CD4-positive, alpha-beta memory T cell (primary cell): ENCODE measurements around the gene AGAP1. TPM values are rescaled to one million over a fixed set of nuclear protein-coding genes. Genes with fewer than 3 reads are reported as not detected.

ENCODE experiments used
- CTCF ChIA-PET: fragments of 350-600 bp; sonication (Branson Sonifier 250); formaldehyde crosslinking; loops from one replicate; lab custom pipeline; 2021; ENCODE audit warnings: inconsistent platforms; ENCODE audit not compliant: partially characterized antibody; lab: Charles Lee
- POLR2A ChIA-PET: fragments of 350-600 bp; sonication (Branson Sonifier 250); formaldehyde crosslinking; loops from one replicate; lab custom pipeline; 2021; ENCODE audit not compliant: partially characterized antibody; lab: Charles Lee
- DNase-seq, 5 donors: peaks; one replicate each; pipeline versions ENCODE4 v3.0.0 to v3.0.0-alpha.2; 2020 to 2022; ENCODE audit warnings: mixed read lengths in 1 of 5
- H3K27ac ChIP-seq: one replicate; pipeline ENCODE4 v1.7.0; 2013; ENCODE audit warnings: low read depth, low read length
- H3K27me3 ChIP-seq: 2 replicates; pipeline ENCODE4 v1.7.0; 2013; ENCODE audit warnings: mild to moderate bottlenecking, low read length, moderate library complexity; ENCODE audit not compliant: insufficient read depth
- H3K36me3 ChIP-seq: 2 replicates; pipeline ENCODE4 v1.7.0; 2013; ENCODE audit warnings: mild to moderate bottlenecking, low read length, moderate library complexity; ENCODE audit not compliant: insufficient read depth
- H3K4me1 ChIP-seq: 2 replicates; pipeline ENCODE4 v1.7.0; 2013; ENCODE audit warnings: mild to moderate bottlenecking, low read length, moderate library complexity; ENCODE audit not compliant: insufficient read depth
- H3K4me3 ChIP-seq, 2 donors: one replicate each; pipeline ENCODE4 v1.7.0; 2013; ENCODE audit warnings: low read length in 2 of 2, mild to moderate bottlenecking in 1 of 2
- H3K9me3 ChIP-seq, 2 donors: one replicate each; pipeline ENCODE4 v1.7.0; 2013; ENCODE audit warnings: low read length in 2 of 2, control low read depth in 1 of 2; ENCODE audit not compliant: control insufficient read depth in 1 of 2
- H3K27ac Mint-ChIP-seq, 7 donors: one replicate each; pipeline ENCODE4 v1.8.0; 2020 to 2021; ENCODE audit warnings: mixed read lengths in 7 of 7, mild to moderate bottlenecking in 6 of 7, inconsistent platforms in 3 of 7, moderate library complexity in 3 of 7
- H3K27me3 Mint-ChIP-seq, 2 donors: one replicate each; pipeline ENCODE4 v1.8.0; 2020 to 2021; ENCODE audit warnings: mixed read lengths in 2 of 2
- H3K36me3 Mint-ChIP-seq, 2 donors: one replicate each; pipeline ENCODE4 v1.8.0; 2020 to 2021; ENCODE audit warnings: mixed read lengths in 2 of 2, inconsistent platforms in 1 of 2, mild to moderate bottlenecking in 1 of 2
- H3K4me1 Mint-ChIP-seq, 4 donors: one replicate each; pipeline ENCODE4 v1.8.0; 2020 to 2021; ENCODE audit warnings: mixed read lengths in 4 of 4, mild to moderate bottlenecking in 1 of 4
- H3K4me3 Mint-ChIP-seq, 8 donors: one replicate each; pipeline ENCODE4 v1.8.0; 2020 to 2021; ENCODE audit warnings: mixed read lengths in 8 of 8, mild to moderate bottlenecking in 7 of 8, moderate library complexity in 6 of 8, inconsistent platforms in 3 of 8
- H3K9me3 Mint-ChIP-seq, 8 donors: one replicate each; pipeline ENCODE4 v1.8.0; 2020 to 2021; ENCODE audit warnings: mixed read lengths in 8 of 8, mild to moderate bottlenecking in 5 of 8, inconsistent platforms in 3 of 8, moderate library complexity in 1 of 8
- intact Hi-C: fragments of 100-400 bp; cut with micrococcal nuclease; formaldehyde crosslinking; loops from one replicate; pipeline ENCODE4 v1.15.1; 2023
- polyA plus RNA-seq, 2 donors: library from polyadenylated mRNA; unstranded; fragments of 300-500 nt; fragmentation: Illumina TruSeq; gene quantifications; one replicate each; pipeline ENCODE4 v1.2.3, GENCODE V29; 2021
- total RNA-seq, 2 experiments: library from RNA; stranded (reverse); gene quantifications; one replicate each; pipeline ENCODE4 v1.2.3, GENCODE V29; 2021

Gene AGAP1
- total and polyA plus RNA-seq, 4 experiments from 2014 or later, result 0.24 to 2.9 (median 1.9) TPM

DNA sequence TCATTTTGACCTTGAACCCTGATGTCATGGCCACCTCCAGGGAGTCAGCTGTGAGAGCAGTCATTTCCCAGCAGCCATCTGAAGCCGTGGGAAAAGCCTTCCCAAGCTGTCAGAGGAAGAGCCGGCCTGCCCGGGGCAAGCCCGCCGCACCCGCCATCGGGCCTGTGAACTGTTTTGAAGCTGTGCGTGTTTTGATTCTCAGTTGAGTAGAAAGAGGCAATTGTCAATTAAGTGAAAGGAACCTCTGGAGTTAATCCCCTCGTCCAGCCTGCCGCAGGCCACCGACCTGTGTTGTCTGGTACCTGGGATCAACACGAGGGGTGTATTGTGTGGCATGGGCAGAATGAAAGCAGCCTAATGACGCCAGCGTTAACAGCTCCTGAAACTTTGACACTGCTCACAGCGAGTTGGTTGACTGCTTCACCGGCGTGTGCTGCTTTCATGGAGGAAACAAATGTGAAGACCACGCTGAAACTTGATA is 318.4 kb downstream of the AGAP1 start:
- no peak overlapping the region for H3K27ac Mint-ChIP-seq
- H3K27me3 Mint-ChIP-seq, result peaks cover under 1 to 3% of the 10 kb centered on the region in 2 donors
- H3K4me3 Mint-ChIP-seq, result no peak overlapping the region
- no peaks in the 10 kb centered on the region for H3K36me3 Mint-ChIP-seq
- Histone ChIP-seq H3K4me1 (no peaks in the 10 kb centered on the region), H3K9me3 (no peaks in the 10 kb centered on the region), H3K36me3 (no peaks in the 10 kb centered on the region), H3K4me3 (no peak overlapping the region), H3K27me3 (no peaks in the 10 kb centered on the region), H3K27ac (no peak overlapping the region)
- ChIA-PET CTCF (no interaction called here), POLR2A (no interaction called here)
- intact Hi-C loops, result no loop called here
- DNase-seq, result no peak
- no peaks in the 10 kb centered on the region for H3K9me3 Mint-ChIP-seq
- H3K4me1 Mint-ChIP-seq, result no peaks in the 10 kb centered on the region

DNA sequence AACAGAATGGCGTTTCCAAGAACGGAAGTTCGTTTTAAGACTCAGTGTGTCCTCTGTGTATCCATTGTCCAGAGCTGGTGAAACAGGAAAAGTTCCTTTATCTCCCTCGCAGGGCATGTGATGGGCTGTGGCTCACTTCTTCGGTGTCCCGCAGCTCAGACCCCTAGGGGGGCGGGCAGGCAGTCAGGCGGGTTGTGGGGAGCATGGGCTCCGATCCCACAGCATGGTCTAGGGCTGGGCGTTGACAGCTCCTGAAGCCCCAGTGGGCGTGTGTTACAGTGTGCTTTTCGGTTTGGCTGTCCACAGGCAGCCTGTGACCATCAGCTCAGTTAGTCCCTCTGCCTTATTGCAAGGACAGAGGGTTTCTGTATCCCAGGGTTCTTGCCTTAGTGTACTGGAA is 319.6 kb downstream of the AGAP1 start:
- POLR2A ChIA-PET, result no interaction called here
- Mint-ChIP-seq H3K4me3 (no peak overlapping the region), H3K27ac (no peak overlapping the region), H3K27me3 (peaks cover 0 to 3% of the 10 kb centered on the region in 2 donors), H3K36me3 (no peaks in the 10 kb centered on the region), H3K9me3 (no peaks in the 10 kb centered on the region), H3K4me1 (no peaks in the 10 kb centered on the region)
- no peaks in the 10 kb centered on the region for H3K4me1 ChIP-seq
- CTCF ChIA-PET, result no interaction called here
- H3K4me3 ChIP-seq, result no peak overlapping the region
- no peak overlapping the region for H3K27ac ChIP-seq
- H3K27me3 ChIP-seq, result no peaks in the 10 kb centered on the region
- DNase-seq, result no peak
- H3K36me3 ChIP-seq, result no peaks in the 10 kb centered on the region
- no peaks in the 10 kb centered on the region for H3K9me3 ChIP-seq
- intact Hi-C loops, result no loop called here

DNA sequence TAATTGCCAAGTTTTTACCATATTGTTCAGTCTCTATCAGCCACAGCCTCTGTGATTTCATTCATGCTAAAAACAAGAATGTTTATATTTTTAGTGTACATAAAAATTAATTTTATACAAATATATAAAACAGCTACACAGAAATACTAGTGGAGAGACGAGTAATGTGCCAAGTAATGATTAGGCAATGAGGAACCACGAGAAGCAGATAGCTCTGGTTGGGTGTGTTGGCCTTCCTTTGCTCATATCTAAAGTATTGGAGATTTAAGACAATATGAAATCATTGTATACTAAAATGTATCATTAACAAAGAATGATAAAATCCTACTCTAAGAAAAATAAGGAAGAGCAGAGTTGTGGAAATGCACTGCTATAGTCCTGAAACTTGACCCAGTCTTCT is 326.7 kb downstream of the AGAP1 start:
- CTCF ChIA-PET, result no interaction called here
- intact Hi-C loops, result no loop called here
- Mint-ChIP-seq H3K9me3 (peaks cover 0 to 7% (median under 1%) of the 10 kb centered on the region in 8 donors), H3K36me3 (peaks cover 0 to 5% of the 10 kb centered on the region in 2 donors), H3K27ac (no peak overlapping the region), H3K4me1 (no peaks in the 10 kb centered on the region), H3K27me3 (peaks cover 0 to 3% of the 10 kb centered on the region in 2 donors), H3K4me3 (no peak overlapping the region)
- H3K9me3 ChIP-seq, result no peaks in the 10 kb centered on the region
- H3K36me3 ChIP-seq, result no peaks in the 10 kb centered on the region
- POLR2A ChIA-PET, result no interaction called here
- no peaks in the 10 kb centered on the region for H3K4me1 ChIP-seq
- no peak for DNase-seq
- H3K27ac ChIP-seq, result no peak overlapping the region
- no peaks in the 10 kb centered on the region for H3K27me3 ChIP-seq
- no peak overlapping the region for H3K4me3 ChIP-seq

DNA sequence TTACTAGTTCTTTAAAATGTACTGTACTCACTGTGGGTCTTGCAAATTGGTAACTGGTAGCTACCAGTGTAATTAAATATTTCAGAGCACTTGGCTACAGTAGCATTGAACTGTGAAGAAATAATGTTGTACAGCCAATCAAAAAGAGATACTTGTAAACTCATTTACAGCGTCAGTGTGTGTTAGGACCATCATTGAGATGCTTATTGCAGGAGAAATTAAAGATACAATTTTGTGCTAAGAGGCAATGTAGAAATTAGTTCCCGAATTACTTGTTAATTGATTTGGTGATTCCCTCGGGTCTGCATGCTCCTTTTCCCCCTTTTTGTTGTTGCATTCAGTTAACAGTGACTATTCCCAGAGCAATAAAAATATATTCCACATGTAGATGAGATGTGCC is 330.5 kb downstream of the AGAP1 start:
- ChIA-PET POLR2A (no interaction called here), CTCF (no interaction called here)
- no peak for DNase-seq
- Mint-ChIP-seq H3K27me3 (peaks cover 0 to 3% of the 10 kb centered on the region in 2 donors), H3K36me3 (peaks cover 0 to 5% of the 10 kb centered on the region in 2 donors), H3K9me3 (peaks cover 0 to 7% (median under 1%) of the 10 kb centered on the region in 8 donors), H3K27ac (no peak overlapping the region), H3K4me1 (no peaks in the 10 kb centered on the region), H3K4me3 (no peak overlapping the region)
- H3K27ac ChIP-seq, result no peak overlapping the region
- intact Hi-C loops, result no loop called here
- H3K4me3 ChIP-seq, result no peak overlapping the region
- no peaks in the 10 kb centered on the region for H3K27me3 ChIP-seq
- H3K9me3 ChIP-seq, result no peaks in the 10 kb centered on the region
- H3K4me1 ChIP-seq, result no peaks in the 10 kb centered on the region
- no peaks in the 10 kb centered on the region for H3K36me3 ChIP-seq

DNA sequence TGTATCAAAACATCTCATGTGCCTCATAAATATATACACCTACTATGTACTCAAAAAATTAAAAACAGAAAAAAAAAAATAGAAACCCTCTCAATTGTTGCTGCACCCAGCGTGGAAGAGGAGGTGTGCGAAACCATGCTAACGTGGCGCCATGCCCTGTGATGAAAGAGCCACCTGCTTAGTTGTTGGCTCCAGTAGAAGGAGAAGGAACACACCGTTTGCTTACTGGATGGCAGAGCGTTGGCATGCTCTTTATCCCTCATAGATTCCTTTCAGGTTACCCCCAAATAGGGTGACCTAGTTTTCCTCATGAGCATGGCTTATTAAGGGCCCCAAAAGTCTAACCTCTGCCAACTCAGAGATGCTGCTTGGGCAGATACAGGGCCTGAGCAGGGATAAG is 332.1 kb downstream of the AGAP1 start:
- Mint-ChIP-seq H3K27ac (no peak overlapping the region), H3K9me3 (peaks cover 0 to 7% (median 0%) of the 10 kb centered on the region in 8 donors), H3K27me3 (no peaks in the 10 kb centered on the region), H3K4me3 (no peak overlapping the region), H3K4me1 (no peaks in the 10 kb centered on the region), H3K36me3 (peaks cover 0 to 5% of the 10 kb centered on the region in 2 donors)
- DNase-seq, result no peak
- Histone ChIP-seq H3K27ac (no peak overlapping the region), H3K4me1 (no peaks in the 10 kb centered on the region), H3K27me3 (no peaks in the 10 kb centered on the region), H3K36me3 (no peaks in the 10 kb centered on the region), H3K9me3 (no peaks in the 10 kb centered on the region), H3K4me3 (no peak overlapping the region)
- ChIA-PET CTCF (no interaction called here), POLR2A (no interaction called here)
- intact Hi-C loops, result no loop called here

DNA sequence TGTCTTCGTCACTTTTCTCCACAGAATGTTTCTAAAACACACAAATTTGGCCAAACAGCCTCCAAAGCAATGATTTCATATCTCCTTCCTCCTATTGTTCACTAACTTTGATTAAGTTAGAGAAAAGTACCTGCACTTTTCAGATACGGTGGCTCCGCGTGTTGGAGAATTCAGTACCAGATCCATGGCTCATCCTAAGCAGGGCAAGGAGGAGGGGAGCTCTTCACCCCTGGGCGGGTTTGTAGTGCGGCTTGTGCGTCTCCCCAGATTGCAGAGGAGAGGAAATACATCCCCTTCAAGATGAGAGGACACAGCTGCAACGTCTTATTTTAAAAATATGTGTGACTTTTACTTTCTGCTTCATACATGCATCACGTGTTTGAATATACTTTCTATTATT is 333.0 kb downstream of the AGAP1 start:
- H3K27me3 Mint-ChIP-seq, result no peaks in the 10 kb centered on the region
- Histone ChIP-seq H3K27ac (no peak overlapping the region), H3K9me3 (no peaks in the 10 kb centered on the region), H3K36me3 (no peaks in the 10 kb centered on the region), H3K4me1 (no peaks in the 10 kb centered on the region), H3K27me3 (no peaks in the 10 kb centered on the region), H3K4me3 (no peak overlapping the region)
- no peak overlapping the region for H3K27ac Mint-ChIP-seq
- peaks cover 0 to 5% of the 10 kb centered on the region in 2 donors for H3K36me3 Mint-ChIP-seq
- ChIA-PET CTCF (no interaction called here), POLR2A (no interaction called here)
- intact Hi-C loops, result no loop called here
- DNase-seq, result no peak
- H3K4me1 Mint-ChIP-seq, result no peaks in the 10 kb centered on the region
- peaks cover 0 to 7% (median 0%) of the 10 kb centered on the region in 8 donors for H3K9me3 Mint-ChIP-seq
- H3K4me3 Mint-ChIP-seq, result no peak overlapping the region

DNA sequence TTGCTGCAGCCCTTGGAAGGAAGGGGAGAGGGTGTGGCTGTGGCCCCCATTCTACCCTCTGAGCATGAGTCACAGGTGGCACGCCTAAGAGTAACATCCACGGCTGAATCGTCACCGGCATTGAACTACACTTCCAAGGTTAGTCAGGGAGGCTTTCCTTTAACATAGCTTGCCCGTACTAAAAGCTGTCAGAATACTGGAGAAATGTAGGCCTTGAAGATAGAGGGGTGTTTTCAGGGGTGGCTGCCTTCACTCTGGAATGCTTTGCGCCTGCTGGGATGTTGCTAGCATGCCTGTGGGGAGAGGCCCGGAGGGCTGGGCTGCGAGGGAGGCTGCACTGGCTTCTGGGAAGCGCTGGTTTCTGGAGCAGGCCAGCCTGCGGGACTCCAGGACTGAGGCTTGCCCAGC is 333.7 kb downstream of the AGAP1 start:
- H3K27me3 Mint-ChIP-seq, result no peaks in the 10 kb centered on the region
- DNase-seq, result no peak
- H3K4me1 ChIP-seq, result no peaks in the 10 kb centered on the region
- POLR2A ChIA-PET, result no interaction called here
- intact Hi-C loops, result no loop called here
- peaks cover 0 to 3% (median 0%) of the 10 kb centered on the region in 8 donors for H3K9me3 Mint-ChIP-seq
- H3K27ac Mint-ChIP-seq, result no peak overlapping the region
- no peaks in the 10 kb centered on the region for H3K9me3 ChIP-seq
- no peak overlapping the region for H3K4me3 Mint-ChIP-seq
- no peaks in the 10 kb centered on the region for H3K27me3 ChIP-seq
- H3K36me3 ChIP-seq, result no peaks in the 10 kb centered on the region
- no peaks in the 10 kb centered on the region for H3K36me3 Mint-ChIP-seq
- CTCF ChIA-PET, result no interaction called here
- no peak overlapping the region for H3K4me3 ChIP-seq
- H3K4me1 Mint-ChIP-seq, result no peaks in the 10 kb centered on the region
- H3K27ac ChIP-seq, result no peak overlapping the region

DNA sequence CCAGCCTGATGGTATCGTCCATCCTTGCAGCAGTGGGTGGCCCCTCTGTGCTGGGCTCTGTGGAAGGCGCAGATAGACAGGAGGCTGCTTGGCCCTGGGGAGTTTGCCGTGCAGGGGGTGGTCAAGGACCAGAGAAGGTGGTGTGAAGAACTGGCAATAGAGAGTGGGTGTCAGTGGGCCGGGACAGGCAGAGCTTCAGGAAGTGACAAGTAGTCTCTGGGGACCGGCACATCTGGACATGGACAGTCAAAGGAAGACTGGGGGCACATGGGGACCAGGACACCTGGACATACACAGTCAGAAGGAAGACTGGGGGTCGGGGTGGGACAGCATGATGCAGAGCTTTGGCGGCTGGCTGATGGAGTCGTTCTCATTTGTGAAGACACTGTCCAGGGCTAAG is 335.9 kb downstream of the AGAP1 start:
- H3K4me1 ChIP-seq, result no peaks in the 10 kb centered on the region
- H3K4me3 ChIP-seq, result no peak overlapping the region
- no peaks in the 10 kb centered on the region for H3K9me3 Mint-ChIP-seq
- no peaks in the 10 kb centered on the region for H3K36me3 ChIP-seq
- H3K36me3 Mint-ChIP-seq, result no peaks in the 10 kb centered on the region
- no peak overlapping the region for H3K4me3 Mint-ChIP-seq
- ChIA-PET CTCF (no interaction called here), POLR2A (no interaction called here)
- H3K27me3 ChIP-seq, result no peaks in the 10 kb centered on the region
- H3K27me3 Mint-ChIP-seq, result peaks cover 0 to 3% of the 10 kb centered on the region in 2 donors
- no peak overlapping the region for H3K27ac Mint-ChIP-seq
- H3K9me3 ChIP-seq, result no peaks in the 10 kb centered on the region
- no peak overlapping the region for H3K27ac ChIP-seq
- intact Hi-C loops, result no loop called here
- no peak for DNase-seq
- H3K4me1 Mint-ChIP-seq, result no peaks in the 10 kb centered on the region
